ENCODE measurements around the gene SMC1A. TPM values are rescaled to one million over a fixed set of nuclear protein-coding genes. Genes with fewer than 3 reads are reported as not detected.

SMC1A gene
- total and polyA plus RNA-seq, 4 experiments from 2014 or later = 17.1 to 80.5 (median 64.7) TPM

- no peaks in the 10 kb centered on the region for H3K9me3 ChIP-seq (ENCODE audit: control insufficient read depth in 1 of 2, low read length in 2 of 2)
- no peak overlapping the region for H3K4me3 Mint-ChIP-seq
- no peak overlapping the region for H3K27ac ChIP-seq (ENCODE audit: low read depth, low read length)
- H3K9me3 Mint-ChIP-seq = no peaks in the 10 kb centered on the region
- intact Hi-C loops (cut with micrococcal nuclease) = no loop called here
- no peaks in the 10 kb centered on the region for H3K36me3 Mint-ChIP-seq
- no peak overlapping the region for H3K27ac Mint-ChIP-seq
- H3K4me3 ChIP-seq (ENCODE audit: low read length in 2 of 2) = no peak overlapping the region
- H3K36me3 ChIP-seq (ENCODE audit: insufficient read depth, low read length) = no peaks in the 10 kb centered on the region
- H3K27me3 Mint-ChIP-seq = no peaks in the 10 kb centered on the region
- no peaks in the 10 kb centered on the region for H3K4me1 ChIP-seq (ENCODE audit: insufficient read depth, low read length)
- ChIA-PET POLR2A (ENCODE audit: partially characterized antibody) (no interaction called here), CTCF (ENCODE audit: partially characterized antibody) (interaction anchor here (0.7 to 3.3 kb wide), 3 partner anchors 14 to 135 kb away, joined by 3 to 26 read pairs (median 12); no protein-coding TSS in a partner anchor)
- no peak for DNase-seq
- no peaks in the 10 kb centered on the region for H3K27me3 ChIP-seq (ENCODE audit: insufficient read depth, low read length)
- H3K4me1 Mint-ChIP-seq = no peaks in the 10 kb centered on the region
These were observed 25.0 kb upstream of the SMC1A start for GRCh38 chrX:53447441-53447840.

GRCh38 chrX:53445977-53446376, 23.5 kb upstream of the SMC1A start:
- H3K9me3 Mint-ChIP-seq = no peaks in the 10 kb centered on the region
- intact Hi-C loops (cut with micrococcal nuclease) = loop anchor here (1.0 kb wide), 2 partner anchors 129 to 162 kb away; no protein-coding TSS in a partner anchor
- H3K4me1 ChIP-seq (ENCODE audit: insufficient read depth, low read length) = no peaks in the 10 kb centered on the region
- no peak overlapping the region for H3K27ac ChIP-seq (ENCODE audit: low read depth, low read length)
- H3K36me3 Mint-ChIP-seq = no peaks in the 10 kb centered on the region
- no peak overlapping the region for H3K4me3 Mint-ChIP-seq
- no peaks in the 10 kb centered on the region for H3K9me3 ChIP-seq (ENCODE audit: control insufficient read depth in 1 of 2, low read length in 2 of 2)
- peaks cover 0 to 14% (median 1%) of the 10 kb centered on the region in 4 donors for H3K4me1 Mint-ChIP-seq
- H3K36me3 ChIP-seq (ENCODE audit: insufficient read depth, low read length) = no peaks in the 10 kb centered on the region
- H3K27me3 Mint-ChIP-seq = no peaks in the 10 kb centered on the region
- no peak overlapping the region for H3K4me3 ChIP-seq (ENCODE audit: low read length in 2 of 2)
- H3K27me3 ChIP-seq (ENCODE audit: insufficient read depth, low read length) = no peaks in the 10 kb centered on the region
- DNase-seq = peak; percentile 27 to 43 (median 36)
- CTCF ChIA-PET (ENCODE audit: partially characterized antibody) = interaction anchor here (0.6 to 3.3 kb wide), 10 partner anchors 10 to 235 kb away, joined by 3 to 26 read pairs (median 3); partner anchors contain the start of genes RIBC1 and SMC1A
- POLR2A ChIA-PET (ENCODE audit: partially characterized antibody) = interaction anchor here (1.1 kb wide), 1 partner anchor 24 kb away, joined by 5 read pairs; the partner anchor contains the start of genes RIBC1 and SMC1A
- H3K27ac Mint-ChIP-seq = no peak overlapping the region

DNA sequence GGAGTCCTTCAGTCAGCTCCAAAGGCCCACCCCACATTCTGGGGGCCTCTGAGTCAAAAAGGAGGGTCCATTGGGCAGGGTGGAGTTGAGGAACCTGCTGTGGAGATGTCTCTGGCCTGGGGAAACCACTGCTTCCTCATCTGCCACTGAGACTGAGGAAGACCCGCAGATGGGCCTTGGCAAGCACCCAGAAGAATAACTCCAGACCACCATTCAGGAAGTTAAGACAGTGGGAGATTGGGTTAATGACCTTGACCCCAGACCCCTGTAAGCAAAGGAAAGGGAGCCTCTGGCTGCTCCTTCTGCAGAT, 19.8 kb upstream of the SMC1A start:
- ChIA-PET CTCF (ENCODE audit: partially characterized antibody) (interaction anchor here (0.6 kb wide), 1 partner anchor 125 kb away, joined by 3 read pairs; no protein-coding TSS in a partner anchor), POLR2A (ENCODE audit: partially characterized antibody) (interaction anchor here (1.8 kb wide), 1 partner anchor 20 kb away, joined by 5 read pairs; the partner anchor contains the start of genes RIBC1 and SMC1A)
- Mint-ChIP-seq H3K9me3 (no peaks in the 10 kb centered on the region), H3K4me3 (peak overlapping the region in 6 of 8 donors; percentile 17 to 89 (median 84)), H3K4me1 (peaks cover 3 to 18% (median 4%) of the 10 kb centered on the region in 4 donors), H3K36me3 (no peaks in the 10 kb centered on the region), H3K27ac (peak overlapping the region in 3 of 7 donors; percentile 35 to 79 (median 52)), H3K27me3 (peaks cover 0 to 2% of the 10 kb centered on the region in 2 donors)
- DNase-seq = no peak
- H3K4me3 ChIP-seq (ENCODE audit: low read length in 2 of 2) = peak overlapping the region in 1 of 2 donors; percentile 59
- intact Hi-C loops (cut with micrococcal nuclease) = no loop called here
- no peaks in the 10 kb centered on the region for H3K36me3 ChIP-seq (ENCODE audit: insufficient read depth, low read length)
- no peaks in the 10 kb centered on the region for H3K9me3 ChIP-seq (ENCODE audit: control insufficient read depth in 1 of 2, low read length in 2 of 2)
- H3K4me1 ChIP-seq (ENCODE audit: insufficient read depth, low read length) = no peaks in the 10 kb centered on the region
- H3K27me3 ChIP-seq (ENCODE audit: insufficient read depth, low read length) = no peaks in the 10 kb centered on the region
- H3K27ac ChIP-seq (ENCODE audit: low read depth, low read length) = peak overlapping the region; percentile 3

DNA sequence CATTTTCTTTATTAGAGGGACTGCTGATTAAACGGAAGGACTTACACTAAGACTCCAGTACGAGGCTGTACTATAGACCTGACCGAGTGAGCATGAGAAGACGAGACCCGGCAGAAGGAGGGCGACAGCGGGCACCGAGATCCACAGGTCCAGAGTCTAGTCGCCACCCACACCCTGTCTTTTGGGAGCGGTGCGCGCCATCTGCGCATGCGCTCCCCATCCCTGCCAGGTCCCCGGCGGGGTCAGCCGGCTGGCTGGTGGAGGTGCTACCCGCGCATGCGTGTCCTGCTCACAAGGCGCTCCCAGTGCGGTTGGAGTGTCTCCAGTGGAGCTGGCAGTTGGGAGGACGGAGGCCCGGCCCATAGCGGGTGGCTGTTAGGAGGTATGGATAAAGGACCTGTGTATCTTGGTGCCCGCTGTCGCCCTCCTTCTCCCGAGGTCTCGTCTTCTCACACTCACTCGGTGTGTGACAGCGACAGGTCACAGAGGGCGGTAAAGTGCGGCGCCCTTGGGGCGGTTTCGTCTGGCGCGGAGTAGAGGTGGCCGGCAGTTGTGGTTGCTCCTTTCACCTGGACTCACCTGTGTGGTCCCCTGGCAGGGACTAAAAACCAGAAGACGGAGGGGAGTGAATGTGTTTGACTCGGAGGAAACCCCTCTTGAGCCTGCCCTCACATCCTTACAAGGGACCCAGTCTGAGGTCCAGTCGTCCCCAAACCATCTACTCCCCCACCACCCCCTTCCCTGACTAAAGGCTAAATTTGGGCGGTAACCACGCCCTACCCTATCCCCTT, 19.3 kb upstream of the SMC1A start:
- H3K36me3 Mint-ChIP-seq = no peaks in the 10 kb centered on the region
- Histone ChIP-seq H3K27me3 (ENCODE audit: insufficient read depth, low read length) (no peaks in the 10 kb centered on the region), H3K36me3 (ENCODE audit: insufficient read depth, low read length) (no peaks in the 10 kb centered on the region), H3K4me3 (ENCODE audit: low read length in 2 of 2) (peak overlapping the region; percentile 23 to 59), H3K4me1 (ENCODE audit: insufficient read depth, low read length) (no peaks in the 10 kb centered on the region), H3K9me3 (ENCODE audit: control insufficient read depth in 1 of 2, low read length in 2 of 2) (no peaks in the 10 kb centered on the region), H3K27ac (ENCODE audit: low read depth, low read length) (peak overlapping the region; percentile 3)
- H3K27me3 Mint-ChIP-seq = peaks cover 0 to 2% of the 10 kb centered on the region in 2 donors
- peak overlapping the region in 6 of 7 donors; percentile 9 to 78 (median 76) for H3K27ac Mint-ChIP-seq
- no peaks in the 10 kb centered on the region for H3K9me3 Mint-ChIP-seq
- ChIA-PET CTCF (ENCODE audit: partially characterized antibody) (interaction anchor here (0.6 kb wide), 1 partner anchor 124 kb away, joined by 3 read pairs; no protein-coding TSS in a partner anchor), POLR2A (ENCODE audit: partially characterized antibody) (interaction anchor here (1.8 kb wide), 1 partner anchor 19 kb away, joined by 5 read pairs; the partner anchor contains the start of genes RIBC1 and SMC1A)
- H3K4me3 Mint-ChIP-seq = peak overlapping the region; percentile 79 to 89 (median 84)
- intact Hi-C loops (cut with micrococcal nuclease) = no loop called here
- peaks cover 3 to 18% (median 4%) of the 10 kb centered on the region in 4 donors for H3K4me1 Mint-ChIP-seq
- DNase-seq = peak; percentile 64 to 73 (median 70)

- H3K27ac Mint-ChIP-seq = peak overlapping the region in 5 of 7 donors; percentile 9 to 78 (median 72)
- Histone ChIP-seq H3K27me3 (ENCODE audit: insufficient read depth, low read length) (no peaks in the 10 kb centered on the region), H3K4me1 (ENCODE audit: insufficient read depth, low read length) (no peaks in the 10 kb centered on the region), H3K9me3 (ENCODE audit: control insufficient read depth in 1 of 2, low read length in 2 of 2) (no peaks in the 10 kb centered on the region), H3K36me3 (ENCODE audit: insufficient read depth, low read length) (no peaks in the 10 kb centered on the region), H3K27ac (ENCODE audit: low read depth, low read length) (no peak overlapping the region), H3K4me3 (ENCODE audit: low read length in 2 of 2) (peak overlapping the region in 1 of 2 donors; percentile 59)
- ChIA-PET CTCF (ENCODE audit: partially characterized antibody) (no interaction called here), POLR2A (ENCODE audit: partially characterized antibody) (interaction anchor here (1.8 kb wide), 1 partner anchor 19 kb away, joined by 5 read pairs; the partner anchor contains the start of genes RIBC1 and SMC1A)
- peak overlapping the region; percentile 79 to 89 (median 84) for H3K4me3 Mint-ChIP-seq
- no peaks in the 10 kb centered on the region for H3K9me3 Mint-ChIP-seq
- H3K27me3 Mint-ChIP-seq = peaks cover 0 to 2% of the 10 kb centered on the region in 2 donors
- H3K36me3 Mint-ChIP-seq = no peaks in the 10 kb centered on the region
- intact Hi-C loops (cut with micrococcal nuclease) = no loop called here
- DNase-seq = peak in 1 of 5 donors; percentile 36
- peaks cover 3 to 21% (median 6%) of the 10 kb centered on the region in 4 donors for H3K4me1 Mint-ChIP-seq
These were observed 18.4 kb upstream of the SMC1A start for GRCh38 chrX:53440621-53441517.

- Histone ChIP-seq H3K27me3 (ENCODE audit: insufficient read depth, low read length) (no peaks in the 10 kb centered on the region), H3K4me1 (ENCODE audit: insufficient read depth, low read length) (peaks cover 2% of the 10 kb centered on the region), H3K36me3 (ENCODE audit: insufficient read depth, low read length) (no peaks in the 10 kb centered on the region), H3K27ac (ENCODE audit: low read depth, low read length) (no peak overlapping the region), H3K9me3 (ENCODE audit: control insufficient read depth in 1 of 2, low read length in 2 of 2) (no peaks in the 10 kb centered on the region), H3K4me3 (ENCODE audit: low read length in 2 of 2) (no peak overlapping the region)
- ChIA-PET POLR2A (ENCODE audit: partially characterized antibody) (no interaction called here), CTCF (ENCODE audit: partially characterized antibody) (no interaction called here)
- intact Hi-C loops (cut with micrococcal nuclease) = no loop called here
- peaks cover 0 to 2% of the 10 kb centered on the region in 2 donors for H3K27me3 Mint-ChIP-seq
- peak overlapping the region in 1 of 7 donors; percentile 65 for H3K27ac Mint-ChIP-seq
- H3K36me3 Mint-ChIP-seq = no peaks in the 10 kb centered on the region
- H3K4me1 Mint-ChIP-seq = peaks cover 4 to 21% (median 7%) of the 10 kb centered on the region in 4 donors
- H3K4me3 Mint-ChIP-seq = peak overlapping the region in 6 of 8 donors; percentile 4 to 76 (median 46)
- no peak for DNase-seq
- H3K9me3 Mint-ChIP-seq = no peaks in the 10 kb centered on the region
These were observed 17.6 kb upstream of the SMC1A start for GRCh38 chrX:53440101-53440500.

Measured in CD4-positive, alpha-beta memory T cell (primary cell).